GM18868 (cell line): ENCODE results near the gene CLECL1.

Experiments used
- ATAC-seq: cut with Tn5 transposase; IDR thresholded peaks from one replicate; pipeline ENCODE4 v1.9.1; 2021; ENCODE audit warnings: mild to moderate bottlenecking, moderate library complexity; ENCODE audit not compliant: unreplicated experiment

Gene CLECL1

DNA sequence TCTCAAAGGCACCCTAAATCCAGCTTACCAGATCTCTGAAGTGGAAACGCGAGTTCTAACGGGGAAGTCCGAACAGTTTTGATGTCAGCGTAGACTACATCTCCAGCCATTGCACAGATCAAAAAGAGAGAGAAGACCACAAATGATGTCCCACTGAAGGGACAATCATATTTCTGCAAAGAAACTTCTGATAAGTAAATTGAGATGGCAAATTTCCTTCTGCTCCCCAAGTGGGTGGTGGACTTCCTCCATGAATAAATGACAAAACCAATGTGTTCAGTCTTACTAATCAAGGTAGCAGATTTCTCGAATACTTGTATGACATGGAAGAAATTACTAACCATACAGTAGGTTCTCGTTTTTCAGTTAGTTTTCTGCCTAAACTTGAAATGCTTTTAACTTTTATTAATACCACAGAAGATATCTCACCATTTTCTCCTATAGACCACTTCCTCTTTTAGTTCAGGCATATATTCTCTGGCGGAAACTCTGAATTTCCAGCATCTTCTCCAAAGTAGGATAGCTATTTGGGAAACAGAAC, at the start of gene CLECL1:
Gene CLECL1 (minus strand): TSS at position 177 of the 541 bp plus-strand sequence.
- ATAC-seq, result peak; percentile 59

- ATAC-seq, result no peak
These were observed 48.5 kb upstream of the CLECL1 start for GRCh38 chr12:9781360-9781759.

DNA sequence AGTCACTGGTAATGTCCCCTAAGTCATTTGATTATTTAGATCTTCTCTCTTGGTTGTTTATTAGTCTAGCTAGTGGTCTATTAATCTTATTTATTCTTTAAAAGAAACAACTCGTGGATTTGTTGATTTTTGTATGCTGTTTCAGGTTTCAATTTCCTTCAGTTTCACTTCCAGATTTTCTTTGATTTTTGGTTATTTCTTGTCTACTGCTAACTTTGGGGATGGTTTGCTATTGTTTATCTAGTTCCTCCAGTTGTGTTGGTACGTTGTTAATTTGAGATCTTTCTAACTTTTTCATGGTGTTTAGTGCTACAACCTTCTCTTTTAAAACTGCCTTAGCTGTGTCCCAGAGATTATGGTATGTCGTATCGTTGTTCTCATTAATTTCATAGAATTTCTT, 46.3 kb upstream of the CLECL1 start:
- no peak for ATAC-seq

GRCh38 chr12:9776781-9777180, 43.9 kb upstream of the CLECL1 start:
- no peak for ATAC-seq

DNA sequence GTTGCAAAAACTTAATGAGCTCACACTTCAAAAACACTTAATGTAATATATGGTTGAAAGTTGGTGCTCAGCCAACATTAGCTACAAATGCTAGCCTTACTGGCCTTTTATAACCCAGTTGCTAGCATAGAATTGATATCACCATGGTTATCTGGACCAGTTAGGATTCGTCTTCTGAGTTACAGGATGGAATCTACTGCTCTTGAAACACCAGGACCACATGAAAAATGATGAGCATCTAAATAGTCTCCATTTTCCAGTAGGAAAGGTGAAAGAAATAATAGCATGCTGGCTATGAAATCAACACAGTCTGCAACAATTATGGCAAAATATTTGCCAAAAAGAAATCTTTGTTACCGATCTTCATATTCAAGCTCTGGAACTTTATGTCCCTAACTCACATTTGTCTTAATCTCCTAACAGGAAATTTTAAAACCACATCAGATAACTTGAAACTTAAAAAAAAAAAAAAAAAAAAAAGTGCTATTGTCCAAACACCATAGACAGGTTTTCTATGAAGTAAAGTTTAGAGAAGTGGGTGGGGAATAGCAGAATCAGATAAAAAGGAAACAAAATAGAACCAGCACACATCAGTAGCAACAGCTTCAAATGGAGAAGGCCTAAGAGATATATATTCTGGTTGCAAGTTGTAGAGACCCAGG, 40.5 kb upstream of the CLECL1 start:
- no peak for ATAC-seq

GRCh38 chr12:9763025-9763424, 30.1 kb upstream of the CLECL1 start:
- ATAC-seq, result no peak

DNA sequence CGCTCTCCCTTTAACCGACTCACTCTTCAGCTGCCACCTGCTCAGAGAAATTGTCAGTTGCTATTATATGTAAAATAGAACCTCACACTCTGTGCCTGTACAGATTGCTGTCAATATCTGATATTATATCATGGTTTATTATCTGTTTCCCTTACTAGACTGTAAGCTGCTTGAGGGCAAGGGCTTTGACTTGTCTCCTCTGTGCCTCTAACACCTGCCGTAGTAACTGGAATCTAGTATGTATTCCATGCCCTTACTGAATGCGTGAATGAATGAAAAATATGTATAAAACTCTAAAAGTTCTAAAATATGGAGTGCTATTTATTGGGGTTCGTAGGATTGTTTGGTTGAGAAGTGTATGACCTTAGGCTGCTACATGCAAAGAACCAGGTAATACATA, 29.5 kb upstream of the CLECL1 start:
- no peak for ATAC-seq

- ATAC-seq, result no peak
These were observed 28.5 kb upstream of the CLECL1 start for GRCh38 chr12:9761419-9761781.

GRCh38 chr12:9760699-9761418, 28.0 kb upstream of the CLECL1 start, which contains the start of gene CD69:
Gene CD69 (minus strand): TSS chr12:9760901. CDS start chr12:9760820, 81 bp downstream.
- ATAC-seq, result peak; percentile 54

- no peak for ATAC-seq
These were observed 27.2 kb upstream of the CLECL1 start for GRCh38 chr12:9760120-9760519.

DNA sequence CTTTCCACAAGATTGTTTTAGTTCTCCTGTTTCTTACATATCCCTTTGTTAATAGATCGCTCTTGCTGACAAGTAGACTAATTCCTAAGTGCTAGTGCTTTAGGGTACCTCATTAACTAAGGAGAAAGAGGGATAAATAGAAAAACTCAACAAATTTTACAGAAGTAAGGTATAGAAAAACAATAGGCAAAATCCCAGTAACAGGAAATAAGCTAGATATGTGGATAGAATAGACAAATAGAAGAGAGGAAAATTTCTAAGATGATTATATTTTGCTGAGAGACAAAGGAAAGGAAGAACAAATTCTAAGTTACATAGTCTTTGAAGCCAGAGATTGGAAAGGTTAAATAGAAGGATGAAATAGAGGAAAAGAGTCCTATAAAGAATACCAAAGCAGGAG, 26.8 kb upstream of the CLECL1 start:
- no peak for ATAC-seq

- no peak for ATAC-seq
These were observed 25.2 kb upstream of the CLECL1 start for GRCh38 chr12:9758119-9758518.

DNA sequence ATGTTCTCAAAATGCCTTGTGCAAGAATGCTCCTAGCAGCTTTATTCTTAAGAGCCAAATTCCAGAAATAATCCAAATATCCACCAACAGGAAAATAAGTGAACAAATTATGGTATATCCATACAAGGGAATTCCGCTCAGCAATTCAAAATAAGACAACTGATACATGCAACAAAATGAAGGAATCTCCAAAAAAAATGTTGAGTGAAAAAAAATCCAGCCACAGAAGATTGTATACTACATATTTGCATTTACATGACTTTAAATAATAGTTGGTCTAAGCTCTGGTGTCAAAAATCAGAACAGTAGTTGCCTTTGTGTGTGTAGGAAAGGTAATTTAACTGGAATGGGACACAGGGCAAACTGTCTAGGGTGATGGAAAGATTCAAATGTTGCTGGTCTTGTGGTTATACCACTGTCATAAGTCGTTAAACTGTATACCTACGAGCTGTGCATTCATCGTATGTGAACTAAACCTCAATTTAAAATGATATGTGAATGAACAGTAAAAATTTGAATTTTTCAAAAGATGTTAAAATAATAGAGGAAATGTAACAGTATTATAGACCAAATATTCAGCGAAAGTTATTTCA, 24.6 kb upstream of the CLECL1 start:
- ATAC-seq, result no peak

DNA sequence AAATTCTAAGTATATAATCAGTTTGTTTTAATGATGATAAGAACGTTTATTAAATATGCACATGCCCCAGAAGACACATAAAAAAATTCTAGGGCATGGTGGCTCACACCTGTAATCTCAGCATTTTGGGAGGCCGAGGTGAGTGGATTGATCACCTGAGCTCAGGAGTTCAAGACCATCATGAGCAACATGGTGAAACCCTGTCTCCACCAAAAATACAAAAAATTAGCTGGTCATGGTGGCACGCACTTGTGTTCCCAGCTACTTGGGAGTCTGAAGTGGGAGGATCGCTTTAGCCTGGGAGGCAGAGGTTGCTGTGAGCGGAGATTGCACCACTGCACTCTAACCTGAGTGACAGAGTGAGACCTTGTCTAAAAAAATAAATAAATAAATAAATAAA, 23.8 kb upstream of the CLECL1 start:
- ATAC-seq, result no peak

GRCh38 chr12:9756170-9756569, 23.3 kb upstream of the CLECL1 start:
- no peak for ATAC-seq

- no peak for ATAC-seq
These were observed 22.7 kb upstream of the CLECL1 start for GRCh38 chr12:9755567-9755966.

DNA sequence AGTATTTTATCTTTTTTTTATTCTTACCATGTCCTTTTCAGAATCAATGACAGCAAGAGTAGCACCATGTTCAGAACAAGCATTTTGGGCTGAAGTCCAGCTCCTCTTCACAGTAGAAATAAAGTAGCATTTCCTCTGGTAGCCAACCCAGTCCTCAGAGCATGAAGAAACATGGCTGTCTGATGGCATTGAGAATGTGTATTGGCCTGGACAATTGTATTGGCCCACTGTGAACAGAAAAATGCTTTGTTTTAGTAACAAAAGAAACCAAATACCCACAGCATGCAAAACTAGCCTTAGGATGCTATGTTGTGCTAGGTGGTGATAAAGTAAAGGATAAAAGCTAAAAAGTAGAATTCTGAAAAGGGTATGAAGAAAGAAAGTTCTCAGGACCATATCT, 22.1 kb upstream of the CLECL1 start:
- ATAC-seq, result no peak

- ATAC-seq, result no peak
These were observed 21.4 kb upstream of the CLECL1 start for GRCh38 chr12:9754099-9754927.

GRCh38 chr12:9753498-9753897, 20.6 kb upstream of the CLECL1 start:
- ATAC-seq, result no peak

DNA sequence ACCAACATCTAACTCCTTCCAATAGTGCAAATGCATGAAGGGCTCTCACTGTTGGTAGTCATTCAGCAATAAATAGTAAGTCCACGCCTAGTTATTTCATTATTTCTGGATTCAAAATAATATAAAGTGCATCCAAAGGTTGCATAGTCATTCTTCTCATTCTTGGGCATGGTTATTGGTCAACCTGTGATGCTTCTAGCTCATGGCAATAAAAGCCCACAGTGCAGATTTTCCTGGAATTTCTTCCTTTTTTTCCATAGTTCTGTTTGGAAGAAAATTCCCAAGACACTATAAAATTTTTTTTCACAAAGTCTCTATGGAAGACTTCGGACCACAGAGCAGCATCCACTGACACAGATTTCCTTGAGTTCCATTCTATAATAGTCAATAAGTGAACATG, 20.2 kb upstream of the CLECL1 start:
- no peak for ATAC-seq
